ENCODE results near the gene PAX2. TPM values are rescaled to one million over a fixed set of nuclear protein-coding genes. Genes with fewer than 3 reads are reported as not detected.

Gene PAX2
- total and polyA plus RNA-seq, 4 donors, result not detected

- TF ChIP-seq FOXA2 (IDR thresholded peaks at IDR 0.05) (no peak), RAD21 (IDR thresholded peaks at IDR 0.05) (no peak), TAF1 (conservative IDR thresholded peaks at IDR 0.05) (no peak), EGR1 (IDR thresholded peaks at IDR 0.05; ENCODE audit: low read depth in 2 of 2) (no peak), YY1 (IDR thresholded peaks at IDR 0.05) (no peak), MAX (IDR thresholded peaks at IDR 0.05) (no peak), JUND (IDR thresholded peaks at IDR 0.05) (no peak), NR2F2 (IDR thresholded peaks at IDR 0.05) (no peak), REST (IDR thresholded peaks at IDR 0.05) (no peak), RXRA (IDR thresholded peaks at IDR 0.05) (no peak)
- TF ChIP-seq, protein P1, sequence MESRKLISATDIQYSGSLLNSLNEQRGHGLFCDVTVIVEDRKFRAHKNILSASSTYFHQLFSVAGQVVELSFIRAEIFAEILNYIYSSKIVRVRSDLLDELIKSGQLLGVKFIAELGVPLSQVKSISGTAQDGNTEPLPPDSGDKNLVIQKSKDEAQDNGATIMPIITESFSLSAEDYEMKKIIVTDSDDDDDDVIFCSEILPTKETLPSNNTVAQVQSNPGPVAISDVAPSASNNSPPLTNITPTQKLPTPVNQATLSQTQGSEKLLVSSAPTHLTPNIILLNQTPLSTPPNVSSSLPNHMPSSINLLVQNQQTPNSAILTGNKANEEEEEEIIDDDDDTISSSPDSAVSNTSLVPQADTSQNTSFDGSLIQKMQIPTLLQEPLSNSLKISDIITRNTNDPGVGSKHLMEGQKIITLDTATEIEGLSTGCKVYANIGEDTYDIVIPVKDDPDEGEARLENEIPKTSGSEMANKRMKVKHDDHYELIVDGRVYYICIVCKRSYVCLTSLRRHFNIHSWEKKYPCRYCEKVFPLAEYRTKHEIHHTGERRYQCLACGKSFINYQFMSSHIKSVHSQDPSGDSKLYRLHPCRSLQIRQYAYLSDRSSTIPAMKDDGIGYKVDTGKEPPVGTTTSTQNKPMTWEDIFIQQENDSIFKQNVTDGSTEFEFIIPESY (IDR thresholded peaks at IDR 0.05), result no peak
- TF ChIP-seq, protein P2, sequence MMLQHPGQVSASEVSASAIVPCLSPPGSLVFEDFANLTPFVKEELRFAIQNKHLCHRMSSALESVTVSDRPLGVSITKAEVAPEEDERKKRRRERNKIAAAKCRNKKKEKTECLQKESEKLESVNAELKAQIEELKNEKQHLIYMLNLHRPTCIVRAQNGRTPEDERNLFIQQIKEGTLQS (IDR thresholded peaks at IDR 0.05), result no peak
- 86% methylated on average over 1 of the region's 1 CpG for WGBS
These were observed 10.4 kb downstream of the PAX2 start for GRCh38 chr10:100755821-100756220.

GRCh38 chr10:100759331-100759730, 13.9 kb downstream of the PAX2 start:
- WGBS, result 56% methylated on average over 4 of the region's 4 CpGs
- Histone ChIP-seq H3K9ac (ENCODE audit: low read depth in 1 of 2, low read length in 2 of 2) (no peak overlapping the region), H3K4me3 (ENCODE audit: low read depth in 1 of 3, low read length in 3 of 3) (no peak overlapping the region), H3K27me3 (ENCODE audit: control insufficient read depth in 4 of 4, insufficient read depth in 4 of 4, low read length in 3 of 4) (peaks cover 0 to 23% (median 3%) of the 10 kb centered on the region in 4 donors), H3K27ac (ENCODE audit: low read depth in 1 of 2, low read length in 2 of 2) (no peak overlapping the region), H3K9me3 (ENCODE audit: control insufficient read depth in 4 of 4, low read length in 3 of 4) (no peaks in the 10 kb centered on the region), H3K4me1 (ENCODE audit: control insufficient read depth in 4 of 4, insufficient read depth in 4 of 4, low read length in 3 of 4) (peaks cover 0 to 7% (median 3%) of the 10 kb centered on the region in 4 donors), H3K36me3 (ENCODE audit: control insufficient read depth in 4 of 4, insufficient read depth in 3 of 4, low read depth in 1 of 4, low read length in 3 of 4) (no peaks in the 10 kb centered on the region)
- no peak for DNase-seq (ENCODE audit: low spot score)
- TF ChIP-seq, protein P3, sequence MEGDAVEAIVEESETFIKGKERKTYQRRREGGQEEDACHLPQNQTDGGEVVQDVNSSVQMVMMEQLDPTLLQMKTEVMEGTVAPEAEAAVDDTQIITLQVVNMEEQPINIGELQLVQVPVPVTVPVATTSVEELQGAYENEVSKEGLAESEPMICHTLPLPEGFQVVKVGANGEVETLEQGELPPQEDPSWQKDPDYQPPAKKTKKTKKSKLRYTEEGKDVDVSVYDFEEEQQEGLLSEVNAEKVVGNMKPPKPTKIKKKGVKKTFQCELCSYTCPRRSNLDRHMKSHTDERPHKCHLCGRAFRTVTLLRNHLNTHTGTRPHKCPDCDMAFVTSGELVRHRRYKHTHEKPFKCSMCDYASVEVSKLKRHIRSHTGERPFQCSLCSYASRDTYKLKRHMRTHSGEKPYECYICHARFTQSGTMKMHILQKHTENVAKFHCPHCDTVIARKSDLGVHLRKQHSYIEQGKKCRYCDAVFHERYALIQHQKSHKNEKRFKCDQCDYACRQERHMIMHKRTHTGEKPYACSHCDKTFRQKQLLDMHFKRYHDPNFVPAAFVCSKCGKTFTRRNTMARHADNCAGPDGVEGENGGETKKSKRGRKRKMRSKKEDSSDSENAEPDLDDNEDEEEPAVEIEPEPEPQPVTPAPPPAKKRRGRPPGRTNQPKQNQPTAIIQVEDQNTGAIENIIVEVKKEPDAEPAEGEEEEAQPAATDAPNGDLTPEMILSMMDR (IDR thresholded peaks at IDR 0.05; ENCODE audit: low read depth, low read length, missing input control), result no peak
- no peak for TF ChIP-seq MAX (IDR thresholded peaks at IDR 0.05)
- TF ChIP-seq NR2F2 (IDR thresholded peaks at IDR 0.05), result no peak
- no peak for TF ChIP-seq GABPA (IDR thresholded peaks at IDR 0.05 in 1 of 2, conservative IDR thresholded peaks at IDR 0.05 in 1 of 2)
- no peak for TF ChIP-seq FOXA1 (IDR thresholded peaks at IDR 0.05)
- TF ChIP-seq, protein P2 (IDR thresholded peaks at IDR 0.05), result no peak
- no peak for TF ChIP-seq YY1 (IDR thresholded peaks at IDR 0.05)
- TF ChIP-seq HNF4A (conservative IDR thresholded peaks at IDR 0.05), result no peak
- no peak for TF ChIP-seq RXRA (IDR thresholded peaks at IDR 0.05)
- TF ChIP-seq REST (IDR thresholded peaks at IDR 0.05), result no peak

More at GRCh38 chr10:100755821-100756220, 10.4 kb downstream of the PAX2 start:
- Histone ChIP-seq H3K36me3 (ENCODE audit: control insufficient read depth in 4 of 4, insufficient read depth in 3 of 4, low read depth in 1 of 4, low read length in 3 of 4) (no peaks in the 10 kb centered on the region), H3K27ac (ENCODE audit: low read depth in 1 of 2, low read length in 2 of 2) (no peak overlapping the region), H3K4me1 (ENCODE audit: control insufficient read depth in 4 of 4, insufficient read depth in 4 of 4, low read length in 3 of 4) (no peaks in the 10 kb centered on the region), H3K9me3 (ENCODE audit: control insufficient read depth in 4 of 4, low read length in 3 of 4) (no peaks in the 10 kb centered on the region), H3K9ac (ENCODE audit: low read depth in 1 of 2, low read length in 2 of 2) (no peak overlapping the region), H3K4me3 (ENCODE audit: low read depth in 1 of 3, low read length in 3 of 3) (no peak overlapping the region), H3K27me3 (ENCODE audit: control insufficient read depth in 4 of 4, insufficient read depth in 4 of 4, low read length in 3 of 4) (peaks cover 0 to 42% (median 13%) of the 10 kb centered on the region in 4 donors)
- DNase-seq (ENCODE audit: low spot score), result no peak

Data from liver (tissue), 9 donors.